KBM-7 (cell line): Measurements from ENCODE around the gene SH3TC2.

Experiments
- DNase-seq: peaks from one replicate; pipeline ENCODE4 v3.0.0-alpha.2; 2015
- in situ Hi-C: fragments of 300-500 bp; cut with MboI; formaldehyde crosslinking; loops from 2 replicates; pipeline ENCODE4 v1.14.3; 2020; ENCODE audit warnings: low sequenced_read_pairs, low pct_unique_long_range_greater_than_20kb, mixed read lengths

The SH3TC2 gene

GRCh38 chr5:148988328-148988727 is 74.5 kb downstream of the SH3TC2 start:
- no peak for DNase-seq
- in situ Hi-C loops: no loop called here

- DNase-seq: no peak
- in situ Hi-C loops: no loop called here
These were observed 76.2 kb downstream of the SH3TC2 start for GRCh38 chr5:148986636-148987035.

- in situ Hi-C loops: no loop called here
- DNase-seq: no peak
These were observed 78.5 kb downstream of the SH3TC2 start for GRCh38 chr5:148984345-148984744.

GRCh38 chr5:148981353-148981752 is 81.5 kb downstream of the SH3TC2 start:
- DNase-seq: no peak
- in situ Hi-C loops: no loop called here

GRCh38 chr5:148980731-148981130 is 82.1 kb downstream of the SH3TC2 start:
- in situ Hi-C loops: no loop called here
- no peak for DNase-seq

- no peak for DNase-seq
These were observed 83.7 kb downstream of the SH3TC2 start for GRCh38 chr5:148979083-148979723.

GRCh38 chr5:148978370-148979082 is 84.3 kb downstream of the SH3TC2 start:
- DNase-seq: no peak
- in situ Hi-C loops: no loop called here

More at GRCh38 chr5:148979083-148979723, 83.7 kb downstream of the SH3TC2 start:
- in situ Hi-C loops: no loop called here

GRCh38 chr5:148976569-148977381 is 86.1 kb downstream of the SH3TC2 start:
- no peak for DNase-seq

GRCh38 chr5:148974642-148975327 is 88.1 kb downstream of the SH3TC2 start:
- in situ Hi-C loops: loop anchor here (25.0 kb wide), 1 partner anchor 138 kb away; no protein-coding TSS in a partner anchor
- no peak for DNase-seq

More at GRCh38 chr5:148976569-148977381, 86.1 kb downstream of the SH3TC2 start:
- in situ Hi-C loops: no loop called here

- no peak for DNase-seq
- in situ Hi-C loops: loop anchor here (25.0 kb wide), 1 partner anchor 139 kb away; no protein-coding TSS in a partner anchor
These were observed 89.4 kb downstream of the SH3TC2 start for GRCh38 chr5:148973455-148973854.

- DNase-seq: no peak
- in situ Hi-C loops: loop anchor here (25.0 kb wide), 1 partner anchor 139 kb away; no protein-coding TSS in a partner anchor
These were observed 89.9 kb downstream of the SH3TC2 start for GRCh38 chr5:148972974-148973374.

- no peak for DNase-seq
- in situ Hi-C loops: loop anchor here (25.0 kb wide), 1 partner anchor 140 kb away; no protein-coding TSS in a partner anchor
These were observed 90.5 kb downstream of the SH3TC2 start for GRCh38 chr5:148972396-148972795.

GRCh38 chr5:148970876-148971275 is 92.0 kb downstream of the SH3TC2 start:
- in situ Hi-C loops: loop anchor here (25.0 kb wide), 1 partner anchor 141 kb away; no protein-coding TSS in a partner anchor
- DNase-seq: no peak

GRCh38 chr5:148970228-148970627 is 92.6 kb downstream of the SH3TC2 start:
- in situ Hi-C loops: loop anchor here (25.0 kb wide), 1 partner anchor 142 kb away; no protein-coding TSS in a partner anchor
- no peak for DNase-seq

- DNase-seq: no peak
- in situ Hi-C loops: loop anchor here (25.0 kb wide), 1 partner anchor 143 kb away; no protein-coding TSS in a partner anchor
These were observed 93.6 kb downstream of the SH3TC2 start for GRCh38 chr5:148969291-148969690.

- in situ Hi-C loops: loop anchor here (25.0 kb wide), 1 partner anchor 144 kb away; no protein-coding TSS in a partner anchor
- no peak for DNase-seq
These were observed 94.6 kb downstream of the SH3TC2 start for GRCh38 chr5:148968311-148968710.

- in situ Hi-C loops: loop anchor here (25.0 kb wide), 1 partner anchor 145 kb away; no protein-coding TSS in a partner anchor
These were observed 95.1 kb downstream of the SH3TC2 start for GRCh38 chr5:148967783-148968182.

GRCh38 chr5:148966938-148967337 is 95.9 kb downstream of the SH3TC2 start:
- DNase-seq: no peak
- in situ Hi-C loops: loop anchor here (25.0 kb wide), 1 partner anchor 145 kb away; no protein-coding TSS in a partner anchor

More at GRCh38 chr5:148967783-148968182, 95.1 kb downstream of the SH3TC2 start:
- DNase-seq: no peak
